GM19463 (cell line): ENCODE data around the gene HOXB4.

Experiments used
- ATAC-seq: cut with Tn5 transposase; IDR thresholded peaks from one replicate; pipeline ENCODE4 v1.9.1; 2021; ENCODE audit warnings: mild to moderate bottlenecking, moderate library complexity; ENCODE audit not compliant: unreplicated experiment

Gene HOXB4

GRCh38 chr17:48577946-48578615 lies at the start of gene HOXB4:
TSS of gene HOXB4 (minus strand) at chr17:48578350. CDS start at chr17:48578319, 31 bp downstream.
- peak; percentile 44 for ATAC-seq

GRCh38 chr17:48627118-48627597 lies 49.0 kb upstream of the HOXB4 start:
- ATAC-seq = no peak

GRCh38 chr17:48626245-48627117 lies 48.3 kb upstream of the HOXB4 start, which contains the start of gene HOXB9:
TSS of gene HOXB9 (minus strand) at chr17:48626358. CDS start at chr17:48626269, 89 bp downstream.
- ATAC-seq = no peak

- ATAC-seq = no peak
Measured at GRCh38 chr17:48625495-48626244, 47.5 kb upstream of the HOXB4 start.

- no peak for ATAC-seq
Measured at GRCh38 chr17:48624544-48625494, 46.7 kb upstream of the HOXB4 start.

GRCh38 chr17:48624118-48624517 lies 46.0 kb upstream of the HOXB4 start:
- ATAC-seq = no peak

DNA sequence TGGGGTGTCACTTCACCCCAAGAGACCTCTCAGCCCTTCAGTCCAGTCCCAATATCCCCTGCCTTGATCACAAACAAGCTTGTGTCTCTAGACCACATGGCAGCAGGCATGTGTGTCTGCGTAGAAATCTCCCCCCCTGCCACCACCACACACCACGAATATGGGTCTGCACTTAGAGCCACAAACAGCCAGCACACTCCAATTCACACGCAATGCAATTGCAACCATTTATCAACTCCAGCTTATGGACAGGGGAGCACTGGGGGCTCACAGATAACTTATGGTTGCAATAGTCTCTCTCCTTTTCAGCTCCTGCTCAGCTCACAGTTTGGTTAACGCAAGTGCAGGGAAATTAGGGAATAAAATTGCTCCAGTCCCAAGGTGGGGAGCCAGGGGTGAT lies 45.4 kb upstream of the HOXB4 start:
- no peak for ATAC-seq

GRCh38 chr17:48622857-48623256 lies 44.7 kb upstream of the HOXB4 start:
- no peak for ATAC-seq

DNA sequence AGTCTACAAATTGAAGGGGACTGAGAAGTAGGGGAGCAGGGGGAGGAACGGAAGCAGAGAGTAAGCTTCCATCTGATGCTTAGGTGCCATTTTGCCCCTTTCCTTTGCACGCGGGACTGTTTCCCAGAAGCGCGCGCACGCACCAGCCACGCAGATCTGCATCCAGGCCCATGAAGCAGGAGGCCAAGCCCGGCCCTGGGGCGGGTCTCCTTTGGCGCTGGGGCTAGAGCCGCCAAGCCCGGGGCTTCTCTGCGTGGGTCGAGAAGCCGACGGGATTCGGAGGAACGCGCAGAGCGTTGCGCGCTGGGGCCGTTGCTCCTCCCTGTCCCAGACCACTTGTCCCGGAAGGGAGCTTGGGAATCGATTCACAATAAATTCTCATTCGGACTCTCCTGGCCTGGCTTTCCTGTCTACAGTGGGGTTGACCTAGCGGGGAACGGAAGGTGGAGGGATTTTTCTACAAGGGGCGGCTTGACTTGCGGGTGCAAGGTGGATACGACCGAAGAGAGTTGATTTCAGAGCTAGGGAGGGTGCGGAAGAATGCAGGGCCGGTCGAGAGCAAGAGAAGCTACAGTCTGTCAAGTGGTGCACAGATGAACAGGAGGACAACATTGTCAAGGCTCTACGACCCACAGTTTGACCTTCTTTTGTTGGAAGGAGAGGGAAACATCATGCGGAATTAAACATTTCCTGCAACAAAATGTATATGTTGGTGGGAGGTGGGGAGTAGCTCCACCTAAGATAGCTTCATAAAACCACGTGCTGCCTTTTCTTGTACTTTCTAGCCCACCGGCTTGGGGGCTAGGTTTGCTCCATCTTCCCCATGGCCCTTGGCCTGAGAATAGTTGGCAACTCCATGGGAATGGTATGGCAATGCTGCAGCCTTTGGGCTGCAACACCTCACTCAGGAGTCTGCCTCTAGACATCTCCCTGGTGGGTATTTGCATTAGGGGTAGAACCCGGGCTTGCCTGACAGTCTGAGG lies 43.6 kb upstream of the HOXB4 start:
- ATAC-seq = no peak

DNA sequence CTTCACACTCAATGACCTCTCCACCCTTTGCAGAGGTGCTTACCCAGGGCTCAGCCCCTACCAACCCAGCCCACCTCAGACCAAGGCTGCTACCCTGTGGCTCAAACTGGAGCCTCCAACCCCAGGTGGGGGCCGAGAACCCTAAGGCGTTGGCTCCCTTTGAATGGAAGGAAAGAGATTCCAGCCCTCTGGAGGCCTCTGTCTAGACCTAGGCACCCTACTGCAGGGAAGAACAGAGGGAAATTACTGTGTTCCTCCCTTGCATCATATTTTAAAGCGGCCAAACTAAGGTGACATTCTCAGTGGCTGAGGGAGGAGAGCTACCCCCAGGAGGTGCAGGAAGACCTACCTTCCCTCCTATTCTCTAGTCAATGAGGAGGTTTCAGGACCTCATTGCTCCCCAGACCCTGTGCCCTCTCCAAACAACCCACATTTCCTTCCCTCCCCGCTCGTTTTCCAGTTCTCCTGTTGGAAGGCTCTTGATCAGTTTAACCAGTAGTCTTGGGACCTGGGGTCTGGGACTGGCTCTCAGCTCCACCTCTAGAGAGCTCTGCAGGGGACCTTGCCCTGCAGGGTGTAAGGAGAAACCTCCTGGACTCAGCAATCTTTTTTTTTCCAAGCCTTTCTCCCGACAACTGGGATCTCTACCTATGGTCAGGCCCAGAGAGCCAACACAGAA lies 42.5 kb upstream of the HOXB4 start:
- no peak for ATAC-seq

DNA sequence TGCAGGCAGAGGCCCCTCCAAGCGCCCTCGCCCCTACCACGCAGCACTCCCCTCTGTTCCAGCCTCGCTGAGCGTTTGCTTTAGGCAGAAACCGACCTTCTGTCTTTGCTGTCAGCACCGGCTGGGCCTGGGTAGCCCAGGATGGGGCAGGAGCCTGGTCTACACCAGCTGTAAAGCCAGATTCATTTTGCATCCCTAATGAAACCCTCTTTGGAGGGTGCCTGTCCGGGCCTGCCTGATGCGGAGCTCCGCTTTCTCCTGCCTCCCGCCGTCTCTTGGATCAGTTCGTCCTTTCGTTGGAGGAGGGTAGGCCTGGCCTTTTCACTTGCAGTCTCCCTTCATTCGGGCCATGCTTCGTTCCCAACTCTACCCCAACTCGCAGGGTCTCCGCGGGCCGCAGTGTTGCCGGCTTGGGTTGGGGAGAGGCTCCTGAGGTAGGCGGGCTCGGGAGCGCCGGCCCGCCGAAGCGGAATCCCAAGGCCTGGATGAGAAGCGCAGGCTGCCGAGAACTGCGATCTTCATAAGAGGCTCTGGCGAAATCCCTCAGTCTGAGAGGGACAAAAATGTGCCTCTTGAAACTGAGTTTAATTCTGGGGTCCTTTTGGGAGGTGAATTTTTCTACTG lies 41.8 kb upstream of the HOXB4 start:
- ATAC-seq = no peak

DNA sequence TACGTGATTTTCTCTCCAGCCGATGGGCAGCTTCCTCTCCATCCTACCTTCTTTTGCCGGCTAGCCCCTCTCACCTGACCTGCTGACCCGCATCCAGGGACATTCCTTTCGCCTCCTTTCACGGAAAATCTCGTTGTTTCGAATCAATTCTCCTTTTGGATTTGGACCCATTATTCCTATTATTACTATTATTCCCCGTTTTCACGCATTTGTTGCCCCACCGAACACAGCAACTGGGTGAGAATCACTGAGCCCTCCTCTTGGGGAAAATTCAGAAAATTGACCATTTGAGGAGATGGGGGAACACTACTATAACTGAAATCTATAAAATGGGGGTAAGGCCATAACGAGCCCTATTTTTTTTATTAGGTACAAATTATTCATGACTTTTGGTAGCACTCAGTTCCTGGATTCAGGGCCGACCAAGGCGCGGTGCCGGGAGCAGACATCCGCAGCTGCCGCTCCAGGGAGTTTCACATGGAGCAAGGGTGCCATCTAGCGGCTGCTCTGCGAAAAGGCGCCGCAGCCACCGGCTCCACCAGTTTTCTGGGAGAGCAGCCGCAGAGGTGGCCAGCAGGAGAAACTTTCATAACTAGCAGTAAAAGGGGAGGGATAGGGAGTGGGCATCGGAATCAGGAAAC lies 40.2 kb upstream of the HOXB4 start:
- no peak for ATAC-seq

GRCh38 chr17:48617471-48618255 lies 39.5 kb upstream of the HOXB4 start:
- ATAC-seq = no peak

DNA sequence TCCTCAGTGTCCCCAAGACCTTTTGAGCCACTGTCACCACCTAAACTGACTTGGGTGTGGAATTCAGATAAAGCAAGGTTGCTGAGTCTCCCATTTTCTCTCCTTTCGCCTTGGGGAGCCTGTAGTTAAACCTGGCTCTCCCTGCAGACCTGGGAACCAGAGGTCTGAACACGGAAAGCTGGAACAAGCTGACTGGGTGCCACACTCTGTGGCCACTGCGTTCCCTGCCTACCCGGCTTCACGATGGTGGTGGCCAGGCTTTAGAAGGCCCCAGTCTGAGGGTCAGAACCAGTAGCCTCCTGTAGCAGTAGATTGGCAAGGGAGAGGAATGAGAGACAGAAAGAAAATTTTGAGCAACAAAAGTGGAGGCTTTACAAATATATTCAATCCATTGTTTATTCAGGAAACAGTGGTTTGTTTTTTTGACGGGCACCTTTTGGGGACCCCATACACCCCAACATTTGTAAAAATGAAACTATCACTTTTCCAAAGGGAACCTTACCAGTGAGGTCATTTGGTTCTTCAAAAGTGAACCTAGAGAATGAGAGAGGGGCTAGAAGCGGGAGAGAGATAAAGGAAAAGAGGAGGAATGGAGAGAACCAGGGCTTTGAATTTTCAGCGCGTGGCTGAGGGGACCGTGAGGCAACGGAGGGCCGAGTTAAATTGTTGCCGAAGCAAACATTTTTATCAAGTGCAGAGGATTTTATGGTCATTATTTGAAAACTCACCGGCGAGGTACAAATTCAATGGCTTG lies 38.7 kb upstream of the HOXB4 start:
- no peak for ATAC-seq

DNA sequence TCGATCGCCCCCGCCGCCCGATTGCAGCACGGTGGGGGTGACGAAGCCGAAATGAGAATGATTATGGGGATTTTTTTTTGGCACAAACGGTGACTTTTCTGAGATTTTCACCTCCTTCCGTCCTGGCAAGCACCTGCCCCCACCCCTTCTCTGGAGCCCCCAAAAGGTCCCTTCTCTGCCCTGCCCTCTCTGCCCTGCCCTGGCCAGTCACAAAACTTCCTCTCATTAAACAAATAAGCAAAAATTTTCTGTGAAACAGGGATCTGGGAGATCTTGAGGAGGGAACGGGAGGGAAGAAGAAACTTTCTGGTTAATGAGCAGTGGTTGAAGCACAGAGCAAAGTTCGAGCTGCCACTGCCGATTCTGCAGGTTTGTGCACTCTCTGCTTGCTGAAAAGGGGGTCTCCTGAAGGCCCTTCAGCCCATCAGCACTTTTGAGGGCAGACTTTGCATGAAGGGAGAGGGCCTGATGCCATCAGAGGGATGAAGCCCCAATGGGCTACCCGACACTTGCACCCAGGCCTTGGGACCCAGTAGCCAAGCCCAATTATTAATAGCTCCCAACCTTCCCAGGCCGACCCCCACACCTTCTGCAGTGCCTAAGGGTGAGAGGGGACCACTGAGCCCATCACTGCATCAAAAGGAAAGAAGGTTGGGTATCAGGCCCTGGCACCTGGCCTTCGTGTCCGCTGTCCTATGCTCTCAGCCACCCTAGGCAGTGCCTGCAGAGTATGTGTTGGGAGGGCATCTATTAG lies 38.0 kb upstream of the HOXB4 start:
- no peak for ATAC-seq
